Measurements from ENCODE around the gene LAX1. TPM values are rescaled to one million over a fixed set of nuclear protein-coding genes. Genes with fewer than 3 reads are reported as not detected.
"Not testable (repeated sequence)": the region's sequence is repeated elsewhere in the genome, so short reads cannot be mapped to it uniquely, and the experiment has no call there.

Gene LAX1
- total RNA-seq, 1 donor from 2014 or later = 15.2 TPM

GRCh38 chr1:203751618-203752361, 13.2 kb upstream of the LAX1 start:
- H3K27me3 Mint-ChIP-seq (ENCODE audit: insufficient read depth); intact Hi-C loops (cut with micrococcal nuclease); H3K9me3 Mint-ChIP-seq; DNase-seq (ENCODE audit: low spot score); H3K36me3 Mint-ChIP-seq (ENCODE audit: low read depth); H3K4me3 Mint-ChIP-seq; H3K27ac Mint-ChIP-seq: not testable (repeated sequence)
- H3K4me1 Mint-ChIP-seq (ENCODE audit: low read depth) = peaks cover 29% of the 10 kb centered on the region

- Mint-ChIP-seq H3K36me3 (ENCODE audit: low read depth) (no peaks in the 10 kb centered on the region), H3K4me1 (ENCODE audit: low read depth) (peaks cover 30% of the 10 kb centered on the region), H3K27ac (peak overlapping the region; percentile 93), H3K4me3 (peak overlapping the region; percentile 53), H3K9me3 (no peaks in the 10 kb centered on the region), H3K27me3 (ENCODE audit: insufficient read depth) (no peaks in the 10 kb centered on the region)
- DNase-seq (ENCODE audit: low spot score) = no peak
- intact Hi-C loops (cut with micrococcal nuclease) = loop anchor here (1.0 kb wide), 1 partner anchor 11 kb away; the partner anchor contains the start of gene LAX1
These were observed 10.5 kb upstream of the LAX1 start for GRCh38 chr1:203754455-203754864.

- Mint-ChIP-seq H3K4me1 (ENCODE audit: low read depth) (peaks cover 37% of the 10 kb centered on the region), H3K27ac (no peak overlapping the region), H3K4me3 (no peak overlapping the region), H3K36me3 (ENCODE audit: low read depth) (no peaks in the 10 kb centered on the region), H3K27me3 (ENCODE audit: insufficient read depth) (no peaks in the 10 kb centered on the region), H3K9me3 (no peaks in the 10 kb centered on the region)
- no peak for DNase-seq (ENCODE audit: low spot score)
- intact Hi-C loops (cut with micrococcal nuclease) = no loop called here
These were observed 8.9 kb upstream of the LAX1 start for GRCh38 chr1:203756036-203756435.

- intact Hi-C loops (cut with micrococcal nuclease) = not testable (repeated sequence)
- H3K4me1 Mint-ChIP-seq (ENCODE audit: low read depth) = peaks cover 45% of the 10 kb centered on the region
These were observed 6.2 kb upstream of the LAX1 start for GRCh38 chr1:203758749-203759148.

GRCh38 chr1:203760506-203760905, 4.5 kb upstream of the LAX1 start:
- Mint-ChIP-seq H3K4me1 (ENCODE audit: low read depth) (peaks cover 51% of the 10 kb centered on the region), H3K27ac (no peak overlapping the region), H3K36me3 (ENCODE audit: low read depth) (peaks cover 2% of the 10 kb centered on the region), H3K9me3 (no peaks in the 10 kb centered on the region), H3K4me3 (no peak overlapping the region), H3K27me3 (ENCODE audit: insufficient read depth) (no peaks in the 10 kb centered on the region)
- no peak for DNase-seq (ENCODE audit: low spot score)
- intact Hi-C loops (cut with micrococcal nuclease) = loop anchor here (10.0 kb wide), 1 partner anchor 436 kb away; no protein-coding TSS in a partner anchor

More at GRCh38 chr1:203758749-203759148, 6.2 kb upstream of the LAX1 start:
- H3K36me3 Mint-ChIP-seq (ENCODE audit: low read depth); DNase-seq (ENCODE audit: low spot score); H3K27ac Mint-ChIP-seq; H3K9me3 Mint-ChIP-seq; H3K27me3 Mint-ChIP-seq (ENCODE audit: insufficient read depth); H3K4me3 Mint-ChIP-seq: not testable (repeated sequence)

GRCh38 chr1:203761958-203762357, 3.0 kb upstream of the LAX1 start:
- H3K27ac Mint-ChIP-seq; H3K9me3 Mint-ChIP-seq; H3K4me3 Mint-ChIP-seq; H3K27me3 Mint-ChIP-seq (ENCODE audit: insufficient read depth); DNase-seq (ENCODE audit: low spot score); H3K36me3 Mint-ChIP-seq (ENCODE audit: low read depth): not testable (repeated sequence)
- intact Hi-C loops (cut with micrococcal nuclease) = loop anchor here (10.0 kb wide), 1 partner anchor 437 kb away; no protein-coding TSS in a partner anchor
- H3K4me1 Mint-ChIP-seq (ENCODE audit: low read depth) = peaks cover 44% of the 10 kb centered on the region

GRCh38 chr1:203763505-203763904, 1.5 kb upstream of the LAX1 start:
- peaks cover 7% of the 10 kb centered on the region for H3K36me3 Mint-ChIP-seq (ENCODE audit: low read depth)
- intact Hi-C loops (cut with micrococcal nuclease) = loop anchor here (10.0 kb wide), 1 partner anchor 439 kb away; no protein-coding TSS in a partner anchor
- peak overlapping the region; percentile 74 for H3K27ac Mint-ChIP-seq
- H3K4me1 Mint-ChIP-seq (ENCODE audit: low read depth) = peaks cover 50% of the 10 kb centered on the region
- DNase-seq (ENCODE audit: low spot score) = no peak
- H3K9me3 Mint-ChIP-seq = no peaks in the 10 kb centered on the region
- no peaks in the 10 kb centered on the region for H3K27me3 Mint-ChIP-seq (ENCODE audit: insufficient read depth)
- H3K4me3 Mint-ChIP-seq = peak overlapping the region; percentile 51

- H3K4me1 Mint-ChIP-seq (ENCODE audit: low read depth) = peaks cover 56% of the 10 kb centered on the region
- H3K36me3 Mint-ChIP-seq (ENCODE audit: low read depth) = peaks cover 10% of the 10 kb centered on the region
- no peaks in the 10 kb centered on the region for H3K27me3 Mint-ChIP-seq (ENCODE audit: insufficient read depth)
- H3K27ac Mint-ChIP-seq = peak overlapping the region; percentile 99
- no peak for DNase-seq (ENCODE audit: low spot score)
- H3K4me3 Mint-ChIP-seq = peak overlapping the region; percentile 92
- intact Hi-C loops (cut with micrococcal nuclease) = loop anchor here (1.0 to 10.0 kb wide), 13 partner anchors 10 to 477 kb away; partner anchors contain the start of genes ATP2B4, SNRPE, ZBED6 and ZC3H11A
- no peaks in the 10 kb centered on the region for H3K9me3 Mint-ChIP-seq
These were observed 616 bp upstream of the LAX1 start for GRCh38 chr1:203764105-203765028.

GRCh38 chr1:203768256-203768655, 3.3 kb downstream of the LAX1 start:
- H3K27me3 Mint-ChIP-seq (ENCODE audit: insufficient read depth) = no peaks in the 10 kb centered on the region
- peaks cover 23% of the 10 kb centered on the region for H3K36me3 Mint-ChIP-seq (ENCODE audit: low read depth)
- no peak overlapping the region for H3K4me3 Mint-ChIP-seq
- intact Hi-C loops (cut with micrococcal nuclease) = loop anchor here (5.0 to 10.0 kb wide), 4 partner anchors 36 to 481 kb away; no protein-coding TSS in a partner anchor
- H3K9me3 Mint-ChIP-seq = no peaks in the 10 kb centered on the region
- peaks cover 42% of the 10 kb centered on the region for H3K4me1 Mint-ChIP-seq (ENCODE audit: low read depth)
- H3K27ac Mint-ChIP-seq = peak overlapping the region; percentile 33
- DNase-seq (ENCODE audit: low spot score) = no peak

- intact Hi-C loops (cut with micrococcal nuclease) = loop anchor here (5.0 to 10.0 kb wide), 4 partner anchors 37 to 482 kb away; no protein-coding TSS in a partner anchor
- no peak for DNase-seq (ENCODE audit: low spot score)
- no peaks in the 10 kb centered on the region for H3K9me3 Mint-ChIP-seq
- H3K4me1 Mint-ChIP-seq (ENCODE audit: low read depth) = peaks cover 27% of the 10 kb centered on the region
- H3K27me3 Mint-ChIP-seq (ENCODE audit: insufficient read depth) = no peaks in the 10 kb centered on the region
- no peak overlapping the region for H3K27ac Mint-ChIP-seq
- H3K4me3 Mint-ChIP-seq = no peak overlapping the region
- H3K36me3 Mint-ChIP-seq (ENCODE audit: low read depth) = peaks cover 34% of the 10 kb centered on the region
These were observed 4.7 kb downstream of the LAX1 start for GRCh38 chr1:203769505-203770343.

GRCh38 chr1:203771901-203772301, 6.9 kb downstream of the LAX1 start:
- Mint-ChIP-seq H3K4me3 (no peak overlapping the region), H3K9me3 (no peaks in the 10 kb centered on the region), H3K36me3 (ENCODE audit: low read depth) (peaks cover 43% of the 10 kb centered on the region), H3K27ac (no peak overlapping the region), H3K27me3 (ENCODE audit: insufficient read depth) (no peaks in the 10 kb centered on the region), H3K4me1 (ENCODE audit: low read depth) (peaks cover 16% of the 10 kb centered on the region)
- intact Hi-C loops (cut with micrococcal nuclease) = no loop called here
- no peak for DNase-seq (ENCODE audit: low spot score)

GRCh38 chr1:203772836-203773235, 7.9 kb downstream of the LAX1 start:
- Mint-ChIP-seq H3K27me3 (ENCODE audit: insufficient read depth) (no peaks in the 10 kb centered on the region), H3K9me3 (no peaks in the 10 kb centered on the region), H3K27ac (no peak overlapping the region), H3K36me3 (ENCODE audit: low read depth) (peaks cover 44% of the 10 kb centered on the region), H3K4me1 (ENCODE audit: low read depth) (peaks cover 16% of the 10 kb centered on the region), H3K4me3 (no peak overlapping the region)
- no peak for DNase-seq (ENCODE audit: low spot score)
- intact Hi-C loops (cut with micrococcal nuclease) = no loop called here
